ENCODE measurements around the gene ELP4.
A peak's percentile ranks its signal among the peaks of the same experiment; 100 is the strongest.

Gene ELP4

DNA sequence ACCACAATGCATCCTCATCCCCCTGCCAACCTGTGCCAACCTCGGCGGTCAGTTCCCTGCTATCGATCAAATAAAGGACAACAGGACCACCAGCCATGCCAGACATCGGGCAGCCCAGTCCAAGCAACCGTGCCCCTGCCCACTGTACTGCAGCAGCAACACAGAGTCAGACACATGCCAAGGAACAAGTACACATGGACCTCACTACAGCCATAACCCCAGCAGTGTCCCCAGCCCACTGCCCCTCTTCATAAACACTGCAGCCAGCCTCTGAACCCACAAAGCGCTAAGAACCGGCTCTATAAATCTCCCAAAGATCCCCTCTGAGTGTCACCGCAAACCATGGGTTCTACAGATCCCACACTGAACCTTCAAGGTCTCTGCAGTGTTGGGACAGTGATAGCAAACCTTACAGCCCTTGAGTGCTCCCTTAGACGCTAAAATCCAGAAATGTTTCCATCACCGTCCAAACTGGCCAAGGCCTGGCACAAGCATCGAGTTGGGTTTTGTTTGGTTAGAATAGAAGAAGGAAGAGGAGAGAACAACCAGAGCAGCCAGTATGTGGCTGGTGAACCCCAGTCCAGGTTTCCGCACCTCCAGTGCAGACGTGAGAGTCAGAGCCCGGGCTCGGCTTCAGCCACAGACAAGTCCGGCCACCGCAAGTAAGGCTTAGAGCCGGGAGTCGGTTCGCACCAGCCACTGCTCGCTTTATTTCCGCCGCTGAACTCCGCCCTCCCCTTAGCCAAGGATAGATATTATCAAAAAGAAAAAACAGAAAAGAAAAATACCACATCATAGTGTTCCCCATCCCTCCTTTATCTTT, 293.6 kb downstream of the ELP4 start:
- DNase-seq: no peak

DNA sequence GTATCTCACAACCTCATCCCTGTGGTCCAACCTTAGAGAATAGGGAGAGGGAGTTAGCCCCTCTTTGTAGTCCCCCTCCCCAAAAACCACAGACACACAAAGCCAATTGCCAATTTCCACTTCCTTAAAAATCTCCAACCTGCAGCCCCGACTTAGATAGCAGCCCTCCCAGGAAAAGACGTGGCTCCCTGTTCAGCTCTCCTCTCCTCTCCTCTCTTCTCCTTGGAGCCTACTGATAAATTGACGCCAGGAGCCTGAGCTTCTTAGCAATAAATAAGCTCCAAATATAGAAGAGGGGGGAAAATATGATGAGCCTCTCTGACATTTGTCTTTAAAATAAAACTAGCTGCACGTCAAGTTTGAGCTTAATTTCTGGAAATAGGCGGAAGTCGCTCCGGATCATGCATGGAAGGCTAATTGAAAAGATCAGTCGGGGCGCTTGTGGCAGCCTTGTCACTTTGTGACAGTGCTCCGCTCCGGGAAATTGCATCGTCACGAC, 294.3 kb downstream of the ELP4 start:
- DNase-seq: no peak

DNA sequence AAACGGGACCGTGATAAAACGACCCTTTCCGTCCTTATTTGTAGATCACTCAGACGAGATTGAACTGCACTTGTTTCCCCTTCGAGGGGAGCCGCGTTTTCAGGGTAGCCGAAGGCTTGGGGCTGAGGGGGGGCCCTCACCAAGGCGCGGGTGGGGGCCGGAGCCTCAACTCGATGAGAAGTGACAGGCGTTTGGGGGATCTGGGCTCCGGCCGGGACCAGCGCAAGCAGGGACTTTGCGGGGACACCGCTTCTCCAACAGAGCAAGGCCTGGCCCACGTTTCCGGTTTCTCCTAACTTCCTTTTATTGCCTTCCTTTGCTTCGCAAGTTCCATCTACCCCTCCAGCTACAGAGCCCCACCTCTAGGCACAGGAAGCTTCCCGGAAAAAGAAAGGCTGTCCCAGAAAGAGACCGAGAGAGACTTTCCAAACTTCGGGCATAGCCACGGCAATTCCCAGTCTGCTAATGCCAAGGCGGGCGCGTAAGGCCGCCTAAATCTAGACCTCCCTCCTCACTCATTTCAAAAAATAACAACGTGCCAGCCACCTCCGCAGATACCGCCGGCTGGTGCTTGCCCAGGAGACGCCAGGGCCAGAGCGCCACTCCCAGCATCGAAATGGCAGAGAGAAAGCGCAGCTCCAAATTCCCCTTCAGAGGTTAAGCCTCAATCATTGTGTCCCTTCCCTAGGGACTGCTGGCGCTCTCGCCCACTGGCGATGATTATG, 294.9 kb downstream of the ELP4 start:
- DNase-seq: no peak

DNA sequence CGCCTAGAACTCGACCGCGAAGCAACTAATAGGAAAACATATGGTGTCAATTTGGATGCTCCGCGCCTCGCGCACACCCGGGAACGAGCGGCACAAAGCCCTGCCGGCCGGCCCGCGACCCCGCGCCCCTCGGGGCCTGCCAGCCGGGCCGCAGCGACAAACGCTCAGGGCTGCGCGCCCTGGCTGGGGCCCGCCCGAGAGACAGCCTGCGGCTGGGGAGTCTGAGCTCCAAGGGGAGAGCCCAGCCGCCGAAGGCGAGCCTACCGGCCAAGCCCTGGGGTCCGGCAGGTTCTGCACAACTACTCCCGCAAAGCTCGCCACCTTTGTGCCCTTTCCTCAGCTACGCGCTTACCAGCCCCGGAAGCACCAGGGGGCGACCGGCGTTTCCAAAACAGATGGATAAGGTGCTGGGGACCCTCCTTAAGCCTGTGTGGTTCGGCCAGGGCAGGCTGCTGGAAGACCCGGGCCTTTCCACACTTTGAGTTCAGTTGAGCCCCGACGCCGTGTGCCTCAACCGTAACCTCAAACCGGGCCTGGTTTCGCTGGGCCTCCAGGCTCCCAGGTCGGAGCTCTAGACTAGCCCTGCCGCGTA, 295.6 kb downstream of the ELP4 start:
- no peak for DNase-seq

DNA sequence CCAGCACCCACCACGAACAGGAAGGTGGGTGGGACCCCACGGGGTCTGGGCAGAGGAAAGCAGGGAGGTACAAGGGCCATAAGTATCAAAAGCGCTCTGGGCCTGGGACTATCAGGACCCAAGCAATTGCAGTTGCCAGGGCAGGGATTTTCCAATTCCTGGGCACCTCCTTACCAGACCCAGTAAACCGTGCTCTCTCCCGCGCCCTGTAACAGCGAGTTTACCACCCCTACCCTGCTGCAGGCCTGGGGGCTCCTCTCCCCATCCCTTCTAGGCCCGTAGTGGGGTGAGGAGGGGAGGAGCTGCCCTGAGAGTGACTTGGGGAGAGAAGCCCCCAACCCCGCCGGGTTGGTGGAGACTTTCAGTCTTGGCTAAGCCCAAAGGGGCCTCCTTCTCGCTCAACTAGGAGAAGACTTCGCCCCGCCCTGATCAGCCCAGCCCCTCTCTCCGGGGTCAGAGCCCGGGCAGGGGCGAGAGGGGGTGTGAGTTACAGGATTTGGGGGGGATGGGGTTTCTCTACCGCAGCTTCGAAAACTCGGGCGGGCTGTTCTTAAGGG, 296.1 kb downstream of the ELP4 start:
- DNase-seq: no peak

DNA sequence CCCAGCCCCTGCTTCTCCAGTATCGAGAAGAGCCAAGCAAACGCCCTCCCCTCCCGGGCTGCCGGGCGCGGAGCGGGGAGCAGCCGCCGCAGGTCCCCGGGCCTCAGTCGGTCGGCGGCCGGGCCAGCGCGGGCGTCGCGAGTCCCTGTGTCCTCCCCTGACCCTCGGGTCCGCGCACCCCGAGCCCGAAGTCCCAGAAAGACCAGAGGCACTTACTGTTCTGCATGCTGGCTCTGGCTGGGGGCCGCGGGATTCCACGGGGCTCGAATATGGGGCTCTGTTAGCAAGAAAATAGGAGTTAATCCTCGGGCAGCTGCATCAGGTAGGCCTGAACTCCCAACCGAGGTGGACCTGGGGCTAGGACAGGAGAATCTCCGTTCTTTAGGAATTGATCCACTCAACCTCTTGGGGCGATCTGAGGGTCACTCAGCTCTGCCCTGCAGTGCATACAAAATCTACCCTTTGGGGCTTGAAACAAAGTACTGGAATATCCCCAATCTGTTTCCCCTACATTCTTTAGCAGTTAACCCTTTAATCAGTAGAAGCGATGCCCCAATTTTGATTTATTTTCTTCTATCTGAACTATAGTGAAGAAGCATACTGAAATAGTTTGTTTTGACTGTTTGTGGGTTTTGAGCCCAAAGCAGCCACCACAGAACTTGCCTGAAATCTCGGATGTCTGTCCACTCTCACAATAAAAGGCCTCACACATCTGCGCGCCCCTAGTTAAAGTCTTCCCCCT, 296.8 kb downstream of the ELP4 start:
- DNase-seq: no peak

DNA sequence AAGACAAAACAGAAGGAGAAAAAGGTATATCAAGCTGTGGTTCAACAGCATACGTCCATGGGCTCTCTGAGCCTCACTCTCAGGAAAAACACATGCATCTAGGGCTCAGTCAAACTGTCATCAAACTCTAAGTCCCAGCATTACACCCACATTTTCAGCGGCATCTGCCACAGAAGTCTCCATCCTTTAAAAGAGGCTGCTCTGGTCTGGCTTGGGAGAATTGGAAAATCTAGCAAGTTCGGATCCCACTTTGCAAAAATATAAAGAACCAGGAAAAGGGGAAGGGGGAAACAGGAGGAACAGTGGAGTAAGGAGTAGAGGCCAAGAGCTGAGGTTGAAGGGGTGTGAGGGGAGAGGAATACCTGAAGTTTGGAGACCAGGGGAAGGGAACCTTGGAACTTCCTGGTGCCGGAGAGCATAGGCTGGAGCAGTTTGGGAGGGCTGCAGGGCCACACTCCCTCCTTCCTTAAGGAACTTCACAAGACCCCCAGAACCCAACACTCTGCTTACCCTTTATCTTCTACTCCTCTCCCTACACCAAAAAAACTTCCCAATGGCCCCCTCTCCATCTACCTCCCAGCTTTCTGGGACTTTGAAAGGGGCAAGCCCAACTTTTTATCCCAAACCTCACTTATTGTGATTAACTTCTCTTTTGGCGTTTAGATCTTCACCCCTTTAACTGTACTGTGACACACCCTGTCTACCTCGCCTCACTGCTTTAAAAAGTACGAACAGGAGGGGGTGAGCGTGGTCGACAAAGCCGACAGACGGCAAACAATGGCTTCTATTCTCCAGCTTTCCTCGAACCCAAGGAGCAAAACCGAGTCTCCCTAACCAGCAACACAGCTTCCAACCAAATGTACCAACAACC, 297.6 kb downstream of the ELP4 start:
- no peak for DNase-seq

DNA sequence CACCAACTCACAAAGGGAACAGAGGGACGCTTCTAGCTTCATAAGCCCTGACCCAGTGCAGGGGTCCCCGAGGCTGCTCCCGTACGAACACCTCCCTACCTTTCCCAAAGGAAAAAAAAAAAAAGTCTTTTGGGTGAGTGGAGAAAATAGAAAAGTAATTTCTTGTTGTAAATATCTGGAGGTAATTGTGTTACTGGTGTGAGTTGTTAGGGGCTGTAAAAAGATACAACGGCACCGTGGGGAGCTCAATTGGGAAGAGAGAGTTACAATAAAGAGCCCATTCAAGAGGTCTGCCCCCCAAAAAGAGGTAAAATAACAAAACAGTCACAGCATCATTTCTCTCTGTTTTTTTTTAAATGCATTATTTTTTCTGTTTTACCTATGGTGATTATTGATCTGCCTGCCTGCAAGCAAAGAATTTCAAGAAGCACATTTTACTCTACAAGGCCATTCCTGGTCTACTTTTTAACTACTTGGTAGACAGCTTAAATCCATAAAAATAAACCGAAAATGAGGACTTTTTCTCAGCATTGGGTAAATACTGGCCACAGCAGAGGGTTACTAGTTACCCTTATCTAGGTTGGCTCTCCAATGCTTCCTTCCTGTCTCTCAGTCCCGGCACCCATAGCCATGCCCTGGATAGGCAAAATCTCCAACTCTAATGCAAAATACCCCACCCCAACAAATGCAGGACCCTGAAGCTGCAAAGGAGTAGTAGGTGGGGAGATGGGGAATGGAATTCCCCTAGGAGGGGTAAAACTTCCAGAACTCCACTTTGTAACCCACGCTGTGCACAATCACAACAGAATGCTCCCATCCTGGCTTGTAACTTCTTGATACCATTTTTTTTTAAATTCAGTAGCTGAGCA, 298.5 kb downstream of the ELP4 start:
- no peak for DNase-seq

DNA sequence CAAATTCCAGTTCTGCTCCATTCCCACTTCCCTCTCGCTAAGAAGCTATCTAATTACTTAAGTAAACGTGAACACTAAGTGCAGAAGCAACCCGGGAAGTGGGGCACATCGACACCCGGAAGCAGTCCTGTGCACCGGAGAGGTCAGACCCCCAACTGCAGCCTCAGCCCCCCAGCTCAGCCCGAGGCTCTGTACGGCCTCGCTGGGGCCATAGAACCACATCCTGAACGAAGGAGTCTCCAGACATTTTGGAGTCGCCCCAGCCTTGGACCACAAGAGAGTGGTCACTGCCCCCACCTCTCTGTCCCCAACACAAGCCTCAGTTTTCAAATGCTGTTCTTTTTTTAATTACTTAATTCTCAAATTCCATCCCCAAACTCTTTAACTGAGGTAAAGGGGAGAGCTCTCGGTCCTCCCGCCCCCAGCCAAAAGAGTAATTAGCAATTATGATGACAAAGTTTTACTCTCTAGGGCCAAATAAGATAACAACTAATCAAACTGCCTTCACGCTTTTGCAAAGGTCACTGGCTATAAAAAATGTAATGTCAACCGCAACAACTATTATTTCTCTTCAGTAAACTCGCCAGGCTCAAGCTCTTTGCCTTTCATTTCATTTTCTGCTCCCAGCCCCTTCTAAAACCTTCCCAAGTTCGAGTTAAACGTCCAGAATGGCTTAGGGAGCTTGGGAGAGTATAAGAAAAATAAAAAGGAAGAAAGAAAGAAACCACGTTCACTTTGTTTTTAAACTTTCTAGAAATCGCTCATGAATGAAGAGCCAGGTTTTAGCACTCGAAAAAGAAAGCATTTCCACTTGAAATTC, 299.4 kb downstream of the ELP4 start:
- DNase-seq: no peak

DNA sequence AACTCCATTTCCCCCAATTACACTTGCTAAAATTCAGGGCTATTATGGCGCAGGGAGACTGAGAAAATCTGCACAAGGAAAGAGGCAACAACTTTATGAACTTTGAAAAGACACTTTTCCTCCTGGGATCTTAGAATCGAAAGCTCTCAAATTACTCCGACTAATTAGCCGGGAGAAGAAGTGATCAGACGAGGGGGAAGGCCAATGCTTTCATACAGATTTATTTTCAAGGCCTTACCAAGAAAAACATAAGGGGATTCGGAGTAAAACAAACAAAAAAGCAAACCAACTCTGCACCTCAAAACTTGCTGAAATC, 299.9 kb downstream of the ELP4 start:
- DNase-seq: no peak

DNA sequence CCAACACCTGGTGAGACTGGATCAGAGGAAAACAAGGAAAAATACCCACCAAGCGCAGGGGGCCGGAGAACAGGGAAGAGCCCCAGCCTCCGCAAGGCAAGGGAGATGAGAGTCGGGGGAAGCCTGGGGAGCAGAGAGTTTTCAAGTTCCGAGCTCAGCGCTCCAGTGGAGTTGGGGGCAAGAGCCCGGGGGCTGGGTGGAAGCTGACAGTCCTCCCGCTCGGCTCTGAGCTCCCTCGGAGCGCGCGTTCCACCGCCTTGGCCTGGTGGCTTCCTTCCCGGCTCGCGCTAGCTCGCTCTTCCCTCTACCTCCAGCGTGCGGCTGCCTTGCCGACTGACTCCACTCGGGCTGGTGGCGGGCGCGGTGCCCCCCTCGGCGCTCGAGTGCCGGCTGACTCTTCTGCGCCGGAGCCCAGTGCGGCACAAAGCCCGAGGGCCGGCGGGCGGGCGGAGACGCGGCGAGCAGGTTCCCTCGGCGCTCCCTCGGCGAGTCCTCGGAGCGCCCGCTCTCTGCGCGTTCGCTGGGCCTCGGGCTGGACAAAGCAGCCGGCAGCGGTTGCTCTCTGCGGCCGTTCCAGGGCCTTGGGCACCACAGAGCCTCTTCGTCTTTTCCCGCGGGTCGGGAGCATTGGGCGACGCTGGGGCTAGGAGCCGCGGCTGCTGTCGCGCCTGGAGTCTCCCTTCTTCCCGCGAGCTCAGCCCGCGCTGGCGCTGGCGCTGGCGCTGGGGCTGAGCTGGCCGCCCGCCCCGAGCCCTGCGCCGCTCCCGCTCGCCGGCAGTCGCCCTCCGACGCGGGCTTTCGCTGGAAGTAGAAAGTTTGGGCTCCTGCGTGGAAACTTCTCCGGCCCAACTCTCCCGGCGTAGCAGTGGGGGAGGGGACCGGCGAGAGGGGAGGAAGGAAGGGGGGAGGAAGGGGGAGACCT, 300.6 kb downstream of the ELP4 start:
- DNase-seq: no peak

DNA sequence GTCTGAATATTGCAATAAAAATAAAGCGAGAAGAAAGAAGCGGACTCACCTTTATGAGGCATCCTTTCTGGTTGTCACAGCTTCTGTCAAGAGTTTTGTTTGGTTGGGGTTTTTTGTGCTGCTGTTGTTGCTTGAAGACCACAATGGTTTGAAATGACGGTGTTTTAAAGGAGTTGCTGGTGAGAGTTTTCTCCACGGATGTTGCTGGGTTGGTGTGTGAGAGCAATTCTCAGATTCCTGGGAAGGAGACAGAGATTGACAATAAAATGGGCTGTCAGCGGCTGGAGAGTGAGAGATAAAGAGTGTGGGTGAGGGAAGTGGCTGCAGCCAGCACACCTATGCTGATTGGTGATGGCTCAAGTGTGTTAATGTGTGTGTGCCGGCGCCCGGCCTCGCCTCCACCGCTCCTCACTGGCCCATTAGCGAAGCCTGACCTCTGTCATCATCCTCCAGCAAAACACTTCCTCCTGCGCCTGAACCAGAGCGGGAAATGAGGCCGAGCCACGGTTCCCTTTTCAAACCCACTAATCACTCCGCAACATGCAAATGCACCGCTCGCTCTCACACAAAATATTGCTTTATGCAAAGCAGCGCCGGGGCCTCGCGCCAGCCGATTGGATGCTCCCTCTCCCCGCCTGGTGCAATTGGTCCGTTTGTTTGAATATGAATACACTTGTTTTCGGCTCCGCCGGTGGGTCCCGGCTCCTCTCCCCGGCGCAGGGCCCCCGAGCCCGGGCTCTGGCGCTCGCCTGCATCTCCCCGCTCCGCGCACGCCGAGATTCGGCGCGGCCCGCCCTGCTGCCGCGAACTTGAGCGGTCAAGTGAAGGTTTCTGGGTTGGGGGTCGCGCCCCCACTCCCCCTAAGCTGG, 301.4 kb downstream of the ELP4 start, which contains the start of gene PAX6:
PAX6 (minus strand) TSS at position 544 of the 869 bp plus-strand sequence. CDS start 4,911 bp downstream, outside the sequence.
- peak; percentile 92 for DNase-seq

DNA sequence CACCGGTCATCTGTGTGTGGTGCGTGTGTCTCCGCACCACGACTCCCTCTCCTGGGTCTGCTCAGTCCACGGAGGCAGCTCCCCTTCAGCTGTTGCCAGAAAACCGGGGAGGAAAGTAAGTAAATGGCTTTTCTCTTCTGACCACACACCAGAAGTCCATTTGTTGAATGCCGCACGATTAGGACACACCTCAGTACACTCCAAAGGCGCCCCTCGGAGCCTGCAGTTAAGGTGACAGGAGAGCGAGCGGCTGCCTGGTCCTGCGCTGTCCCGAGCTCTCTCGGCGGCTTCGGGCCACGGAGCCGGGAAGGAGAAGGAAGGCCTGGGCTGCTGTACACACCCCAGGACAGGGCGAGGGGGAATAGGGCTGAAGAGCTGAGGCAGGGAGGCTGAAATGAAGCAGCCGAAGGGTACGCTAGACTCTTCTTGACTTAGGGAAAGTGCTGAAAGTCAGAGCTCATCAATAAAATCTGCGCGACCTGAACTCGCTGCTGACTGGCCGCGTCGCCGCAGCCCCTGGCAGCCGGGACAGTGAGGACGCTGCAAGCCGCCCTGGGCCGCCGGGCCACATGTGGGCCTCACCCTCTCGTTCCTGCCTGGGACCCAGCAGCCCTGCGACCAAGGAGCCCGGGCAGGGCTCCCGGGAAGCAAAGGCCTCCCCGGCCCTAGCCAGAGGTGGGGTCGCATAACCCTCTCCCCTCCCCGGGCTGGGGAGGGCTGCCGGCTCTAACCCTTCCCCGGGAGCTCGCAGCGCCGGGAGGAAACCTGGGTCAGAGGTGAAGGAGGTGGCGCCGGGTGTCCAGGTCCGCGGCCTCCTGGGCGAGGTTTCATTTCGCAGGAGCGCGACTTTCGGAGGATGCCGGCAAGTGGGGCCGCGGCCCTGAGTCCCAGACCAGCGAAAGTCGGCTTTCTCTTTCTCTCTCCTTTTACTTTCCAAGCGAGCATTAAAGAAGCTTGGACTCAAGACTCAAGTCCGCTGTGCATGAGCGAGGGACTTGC, 303.1 kb downstream of the ELP4 start:
- no peak for DNase-seq

DNA sequence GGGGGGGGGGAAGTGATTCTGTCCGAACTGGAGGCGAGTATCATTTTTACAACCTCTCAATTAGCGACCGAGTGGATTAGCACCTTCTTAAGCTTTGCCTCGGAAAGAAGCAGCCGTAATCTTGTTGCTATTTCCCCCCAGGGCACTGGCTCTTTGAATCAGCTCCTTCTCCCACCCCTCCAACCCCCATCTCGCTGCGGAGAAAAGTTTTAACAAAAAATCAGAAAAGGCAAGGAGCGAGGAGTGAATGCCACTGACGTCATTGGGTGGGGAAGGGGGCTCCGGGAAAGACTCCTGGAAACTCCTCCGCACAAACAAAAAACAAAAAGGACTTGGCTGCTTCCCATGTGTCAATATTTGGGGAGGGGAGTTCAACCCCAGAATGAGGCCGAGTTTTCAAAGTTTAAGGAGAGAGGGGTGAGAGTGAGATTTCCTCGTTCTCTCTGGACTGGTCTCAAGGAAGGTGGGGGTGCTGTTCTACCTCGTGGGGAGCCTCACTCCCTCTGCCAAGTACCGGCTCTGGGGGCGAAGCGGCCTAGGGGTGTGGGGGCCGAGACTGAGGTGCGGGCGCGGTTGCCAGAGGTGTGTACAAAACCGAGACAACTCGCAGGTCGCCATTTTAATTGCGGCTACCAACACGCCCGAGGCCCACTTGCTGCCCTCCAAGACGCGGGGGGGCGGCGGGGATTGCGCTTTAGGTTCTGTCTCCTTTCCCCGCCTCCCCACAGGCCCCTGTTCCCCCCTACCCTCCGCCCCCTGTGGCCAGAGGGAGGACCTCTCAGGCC, 304.0 kb downstream of the ELP4 start:
- DNase-seq: no peak

DNA sequence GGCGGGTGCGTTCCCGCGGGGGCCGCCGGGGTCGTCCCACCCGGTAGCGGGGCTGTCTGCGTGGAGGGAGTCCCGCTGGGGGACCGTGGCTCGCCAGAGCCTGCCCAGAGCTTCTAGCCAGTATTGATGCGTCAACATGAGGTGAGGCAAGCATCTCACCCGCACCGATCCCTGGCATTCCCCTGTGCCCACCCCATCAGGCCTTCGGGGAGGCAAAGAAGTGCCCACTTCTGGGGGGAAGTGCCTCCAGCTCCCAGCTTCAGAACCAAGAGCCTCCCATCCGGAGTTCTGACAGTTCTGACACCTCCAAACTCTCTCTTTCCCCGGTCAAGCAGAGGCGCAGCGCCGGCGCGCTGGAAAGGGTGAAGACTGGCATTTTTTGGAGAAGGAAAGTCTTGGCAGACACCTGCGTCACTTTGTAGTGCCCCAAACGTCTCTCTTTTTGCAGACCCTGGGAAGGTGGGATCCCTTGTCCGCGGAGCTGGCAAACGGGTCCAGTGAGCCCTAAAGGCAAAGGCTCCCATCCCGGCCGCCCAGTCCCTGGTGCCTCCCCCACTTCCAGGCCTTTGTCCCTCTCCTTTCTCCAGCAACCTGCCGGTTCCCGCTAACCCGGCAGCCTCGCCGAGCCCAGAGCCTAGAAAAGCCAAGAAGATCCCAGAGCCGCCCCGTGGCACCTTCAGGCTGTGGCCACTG, 304.8 kb downstream of the ELP4 start:
- DNase-seq: no peak

Data from NCI-H1417 treated with DMSO at 0.1 percent for 48 hours (cell line).